HTR-8/SVneo (cell line): ENCODE measurements around the gene SETBP1.

ENCODE experiments used
- DNase-seq: peaks from one replicate; pipeline ENCODE4 v3.0.0; 2011; ENCODE audit warnings: low spot score, mixed read lengths; ENCODE audit not compliant: insufficient read length
- FAIRE-seq: peaks from 2 replicates; lab custom pipeline; 2011; peaks lifted over from hg19 to GRCh38; lab: Jason Lieb, UNC

The SETBP1 gene

DNA sequence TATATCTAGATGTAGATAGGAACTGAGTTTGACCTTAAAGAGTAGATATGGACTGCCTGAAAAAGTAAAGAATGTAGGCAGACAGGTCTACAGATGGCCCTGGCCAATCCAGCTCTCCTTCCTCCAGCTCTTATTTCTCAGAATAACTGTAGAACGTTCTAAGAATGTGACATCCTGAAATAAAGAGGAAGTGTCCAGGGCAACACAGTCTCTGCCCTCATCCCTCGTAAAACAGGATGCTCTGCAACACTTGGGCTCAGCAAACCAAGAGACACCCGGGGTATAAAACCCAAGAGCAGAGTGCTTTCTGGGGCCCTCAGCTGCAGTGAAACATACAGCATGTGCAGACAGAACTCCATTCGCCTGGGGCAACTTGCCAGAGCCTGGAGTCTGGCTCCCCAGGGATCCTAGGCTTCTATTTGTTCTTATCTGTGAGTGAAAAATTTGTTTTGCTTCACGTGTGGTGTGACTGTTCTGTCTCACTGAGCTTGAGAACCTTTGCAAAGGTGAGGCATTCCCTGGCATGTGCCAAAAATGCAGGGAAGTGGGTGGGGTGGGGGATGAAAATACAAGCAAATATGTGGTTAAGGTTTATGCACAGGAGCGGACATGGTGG, 401.0 kb downstream of the SETBP1 start:
- DNase-seq (no peak), FAIRE-seq (no peak)

DNA sequence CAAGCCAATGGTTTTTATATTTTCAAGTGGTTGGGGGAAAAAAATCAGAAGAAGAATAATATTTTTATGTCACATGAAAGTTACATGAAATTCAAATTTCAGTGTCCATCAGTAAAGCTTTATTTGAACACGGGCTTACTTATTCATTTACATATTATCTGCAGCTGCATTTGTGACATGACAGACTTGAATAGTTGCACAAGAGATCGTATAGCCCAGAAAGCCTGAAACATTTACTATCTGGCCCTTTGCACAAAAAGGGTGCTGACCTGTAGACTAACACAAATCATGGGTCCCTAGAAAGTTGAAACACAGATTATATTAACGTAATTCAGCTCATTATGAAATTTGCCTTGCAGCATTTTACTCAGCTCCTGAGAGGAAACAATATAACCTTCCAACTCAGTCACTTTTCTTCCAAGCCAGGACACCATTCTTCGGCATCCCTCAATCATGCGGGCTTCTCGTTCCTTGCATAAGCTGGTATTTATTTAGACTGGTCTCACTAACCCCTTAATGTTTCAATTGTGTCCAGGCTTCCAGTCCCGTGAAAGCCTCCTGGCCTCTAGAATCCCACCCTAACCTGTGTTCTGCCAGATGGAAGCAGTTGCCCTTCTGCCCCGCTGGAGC, 402.7 kb downstream of the SETBP1 start:
- FAIRE-seq = no peak
- DNase-seq = no peak

DNA sequence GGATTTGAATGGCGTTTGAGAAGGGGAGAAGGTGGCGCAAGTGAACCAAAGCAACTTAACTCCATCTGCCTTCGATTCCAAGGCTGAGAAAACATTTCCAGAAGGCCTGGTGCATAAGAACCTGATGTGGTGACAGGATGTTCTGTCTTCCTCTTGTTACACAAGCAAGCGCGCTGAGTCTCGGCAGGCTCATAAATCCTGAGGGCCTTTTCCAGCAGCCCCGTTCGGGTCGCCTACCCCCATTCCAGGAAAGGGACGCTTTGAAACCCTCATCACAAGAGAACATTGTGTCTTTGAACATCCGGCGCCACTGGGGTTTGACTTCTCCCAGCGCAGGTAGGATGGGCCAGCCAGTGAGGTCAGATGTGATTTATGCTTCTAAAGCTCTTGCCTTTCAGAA, 403.5 kb downstream of the SETBP1 start:
- FAIRE-seq = no peak

DNA sequence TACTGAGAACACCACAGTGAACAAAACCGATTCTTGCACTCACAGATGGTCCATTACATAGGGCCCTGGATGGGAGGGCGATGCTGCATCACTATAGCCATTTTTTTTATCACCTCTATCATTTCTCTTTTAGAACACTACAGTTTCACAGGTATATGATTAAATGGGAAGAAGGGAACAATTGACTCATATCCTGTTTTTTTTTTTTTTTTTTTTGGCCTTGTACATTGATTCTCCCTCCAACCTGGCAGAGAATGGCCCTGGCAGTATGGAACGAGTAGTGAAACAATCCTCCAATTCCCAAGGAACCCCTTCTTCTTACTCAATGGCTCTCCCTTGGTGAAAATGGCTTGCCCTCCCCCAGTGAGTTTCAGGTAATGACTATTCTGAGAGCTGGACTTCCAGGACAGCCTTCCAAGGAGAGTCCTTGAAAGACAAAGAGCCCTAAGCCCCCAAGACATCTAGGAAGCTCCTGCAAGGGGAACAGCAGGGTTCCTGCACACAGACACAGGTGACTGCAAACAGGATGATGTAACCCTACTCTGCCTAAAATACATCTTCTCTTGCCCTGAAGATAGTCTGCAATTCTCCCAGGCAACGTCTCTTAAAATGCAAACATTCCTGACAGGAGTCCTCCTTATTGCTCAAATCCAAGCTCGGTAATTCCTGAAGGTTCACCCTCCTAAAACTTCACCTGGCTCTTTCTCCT, 405.4 kb downstream of the SETBP1 start:
- DNase-seq (no peak), FAIRE-seq (no peak)

More for the DNA sequence above, 403.5 kb downstream of the SETBP1 start:
- DNase-seq = no peak

DNA sequence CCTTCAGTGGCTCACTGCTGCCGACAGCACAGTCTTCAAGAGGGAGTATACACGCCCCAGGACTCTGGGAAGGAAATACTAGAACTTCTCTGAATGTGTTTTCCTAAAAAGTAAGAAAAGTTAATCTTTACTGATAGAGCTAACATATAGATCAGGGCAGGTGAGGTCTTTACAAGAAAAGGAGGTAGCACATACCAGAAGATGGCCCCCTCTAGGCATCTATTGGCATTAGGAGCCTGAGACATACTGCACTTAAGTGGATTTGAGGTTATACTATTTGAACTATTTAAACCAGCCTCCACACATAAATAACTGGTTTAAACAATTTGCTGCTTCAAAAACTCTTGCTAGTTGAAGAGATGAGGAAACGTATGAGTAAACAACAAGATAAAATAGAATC, 406.1 kb downstream of the SETBP1 start:
- FAIRE-seq (no peak), DNase-seq (no peak)

DNA sequence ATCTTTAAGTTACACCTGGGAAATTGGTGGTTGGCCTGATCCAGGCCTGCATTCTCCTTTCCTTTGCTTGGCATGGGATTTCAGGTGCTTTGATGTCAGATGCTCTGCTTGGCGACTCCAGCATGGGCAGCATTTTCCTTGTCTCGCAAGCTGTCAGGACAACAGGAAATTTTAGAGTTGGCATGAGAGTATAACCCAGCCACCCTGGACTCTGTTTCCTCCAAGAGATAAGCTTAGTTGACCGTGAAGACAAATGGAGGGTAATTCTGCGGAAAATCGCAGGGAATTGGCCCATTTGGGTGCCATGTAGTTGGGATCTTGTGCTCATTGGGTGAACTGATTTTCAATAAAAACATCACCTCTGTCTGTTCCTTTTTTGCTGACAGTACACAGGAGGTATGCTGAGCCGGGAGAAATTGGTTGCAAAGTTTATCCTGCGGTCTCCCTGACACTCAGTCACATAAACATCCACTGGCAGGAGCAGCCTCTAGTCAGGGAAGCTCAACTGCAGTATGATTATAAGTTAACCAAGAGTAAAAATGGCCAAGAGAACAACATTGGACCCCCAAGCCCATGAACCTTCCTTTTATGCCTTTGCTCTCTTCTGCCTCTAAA, 409.9 kb downstream of the SETBP1 start:
- DNase-seq = no peak
- no peak for FAIRE-seq

DNA sequence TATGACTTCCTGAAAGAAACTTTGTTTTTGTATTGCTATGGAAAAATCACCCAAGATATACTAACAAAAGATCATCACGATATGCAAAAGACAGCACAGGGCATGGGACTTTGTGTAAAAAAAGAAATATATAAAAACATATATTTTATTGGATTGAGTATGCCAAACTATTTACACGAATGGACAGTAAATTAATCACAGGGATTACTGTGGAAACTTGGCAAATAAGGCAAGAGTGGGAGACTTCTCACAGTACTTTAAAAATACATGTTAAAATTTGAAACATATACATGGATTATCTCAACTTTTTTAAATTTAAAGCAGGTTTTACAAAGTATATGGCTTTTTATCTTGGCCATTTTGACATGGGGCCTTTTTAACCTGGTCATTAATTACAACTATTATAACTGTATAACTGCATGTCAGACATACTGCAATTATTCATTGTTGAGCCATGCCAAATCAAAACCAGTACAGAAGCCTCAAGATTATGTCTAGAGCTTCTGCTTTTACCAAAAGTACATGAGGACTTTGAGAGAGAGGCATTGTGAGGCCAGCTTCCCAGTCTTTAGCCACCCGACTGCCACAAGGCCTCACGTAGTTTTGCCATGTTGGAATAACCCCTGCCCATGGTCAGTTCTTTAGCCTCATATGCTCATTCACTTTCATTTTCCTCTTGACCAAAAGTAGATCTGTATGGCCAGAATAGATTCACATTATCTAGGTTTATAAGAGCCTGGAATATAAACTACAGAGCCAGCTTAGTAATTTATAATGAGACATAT, 419.8 kb downstream of the SETBP1 start:
- no peak for DNase-seq
- FAIRE-seq = no peak

DNA sequence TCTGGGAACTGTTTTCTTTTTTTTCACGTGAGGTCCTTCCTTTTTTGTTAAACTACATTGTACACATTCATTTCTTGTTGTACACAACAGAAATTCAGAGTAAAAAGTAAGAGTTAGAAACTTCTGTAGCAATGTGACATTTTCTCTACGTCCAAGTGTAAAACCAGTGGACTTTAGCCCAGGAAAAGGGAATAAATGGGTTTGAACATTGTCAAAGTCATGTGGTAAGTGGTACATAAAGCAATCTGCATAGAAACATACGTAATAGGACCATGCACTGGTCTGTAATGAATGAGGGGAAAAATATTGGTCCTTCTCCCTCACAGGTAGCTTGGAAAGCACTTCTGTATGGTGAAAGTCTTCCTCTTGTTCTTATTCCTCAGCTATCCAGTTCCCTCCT, 421.4 kb downstream of the SETBP1 start:
- no peak for FAIRE-seq
- DNase-seq = no peak

DNA sequence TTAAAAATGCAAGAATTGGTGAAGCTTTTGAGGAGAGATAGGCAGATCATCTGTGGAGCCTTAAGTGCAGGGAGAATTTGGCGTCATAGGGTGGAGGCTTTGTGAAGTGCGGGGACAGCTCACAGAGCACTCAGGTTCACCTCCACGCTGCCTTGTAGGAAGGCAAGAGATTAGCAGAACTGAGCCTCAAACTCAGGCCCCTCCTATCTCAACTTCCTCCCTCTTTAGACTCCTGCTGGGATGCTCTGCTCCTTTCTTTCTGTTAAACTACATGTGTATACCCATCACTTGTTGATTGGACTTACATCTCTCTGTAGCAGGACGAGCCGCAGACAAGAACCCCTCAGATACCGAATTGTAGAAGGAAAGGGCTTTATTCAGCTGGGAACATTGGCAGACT, 422.2 kb downstream of the SETBP1 start:
- no peak for DNase-seq

DNA sequence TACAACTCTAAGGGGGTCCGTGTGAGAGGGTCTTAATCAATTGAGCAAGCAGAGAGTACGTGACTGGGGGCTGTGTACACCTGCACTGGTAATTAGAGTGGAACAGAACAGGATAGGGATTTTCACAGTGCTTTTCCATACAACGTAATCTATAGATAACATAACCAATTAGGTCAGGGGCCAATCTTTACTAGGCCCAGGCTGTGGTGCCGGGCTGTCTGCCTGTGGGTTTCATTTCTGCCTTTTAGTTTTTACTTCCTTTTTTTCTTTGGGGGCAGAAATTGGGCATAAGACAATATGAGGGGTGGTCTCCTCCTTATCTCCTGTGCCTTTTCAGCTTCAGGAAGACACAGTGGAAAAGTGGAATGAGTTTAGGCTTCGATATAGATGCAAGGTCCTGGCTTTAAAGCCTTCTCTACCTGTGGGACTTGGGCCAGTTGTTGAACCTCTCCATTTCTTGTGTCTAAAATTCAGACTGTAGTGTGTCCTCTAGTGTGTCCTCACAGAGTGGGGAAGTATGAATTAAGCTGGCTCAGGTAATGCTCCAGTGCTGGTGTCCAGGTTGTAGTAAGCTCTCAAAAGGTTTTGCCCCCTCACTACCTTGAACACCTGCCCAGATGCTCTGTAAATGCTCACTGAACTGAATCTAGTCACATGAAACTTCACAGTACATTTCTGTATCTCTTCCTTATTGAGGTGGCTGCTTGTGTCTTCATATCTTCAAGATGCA, 422.8 kb downstream of the SETBP1 start:
- no peak for FAIRE-seq
- DNase-seq = no peak

More for the DNA sequence above, 422.2 kb downstream of the SETBP1 start:
- FAIRE-seq = no peak

DNA sequence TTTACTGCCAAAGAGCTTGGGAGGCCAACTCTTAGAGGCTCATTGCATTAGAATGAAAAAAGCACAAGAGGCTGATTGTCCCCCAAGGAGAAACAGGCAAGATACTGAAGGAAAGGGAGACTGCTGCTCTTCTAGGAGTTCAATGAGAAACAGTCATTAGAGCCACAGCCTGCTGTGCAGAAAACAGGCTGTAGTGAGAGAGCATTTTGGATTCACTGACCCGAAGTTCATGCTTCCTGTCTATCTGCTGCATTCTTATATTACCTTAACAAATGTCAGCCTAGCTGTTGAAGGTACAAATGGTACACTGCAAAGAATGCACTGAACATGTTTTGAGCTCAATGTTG, 423.3 kb downstream of the SETBP1 start:
- no peak for FAIRE-seq

DNA sequence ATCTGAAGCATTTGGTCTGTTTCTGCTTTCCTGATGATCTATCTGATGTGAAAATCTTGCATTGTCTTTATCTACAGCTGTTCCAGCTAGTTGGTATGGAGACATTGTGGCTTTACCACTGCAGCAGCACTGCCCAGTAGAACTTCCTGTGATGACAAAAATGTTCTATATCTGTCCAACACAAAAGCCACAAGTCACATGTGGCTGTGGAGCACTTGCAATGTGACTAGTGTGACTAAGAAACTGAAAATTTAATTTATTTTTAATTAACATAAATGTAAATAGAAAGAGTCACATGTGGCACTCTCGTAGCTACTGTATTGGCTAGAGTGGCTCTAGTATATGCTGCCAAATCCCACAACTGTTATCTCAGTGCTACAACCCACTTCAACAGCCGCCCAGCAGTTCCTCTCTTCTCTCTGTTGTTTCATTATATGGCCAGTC, 425.7 kb downstream of the SETBP1 start:
- FAIRE-seq (no peak), DNase-seq (no peak)

More for the DNA sequence above, 423.3 kb downstream of the SETBP1 start:
- DNase-seq = no peak

DNA sequence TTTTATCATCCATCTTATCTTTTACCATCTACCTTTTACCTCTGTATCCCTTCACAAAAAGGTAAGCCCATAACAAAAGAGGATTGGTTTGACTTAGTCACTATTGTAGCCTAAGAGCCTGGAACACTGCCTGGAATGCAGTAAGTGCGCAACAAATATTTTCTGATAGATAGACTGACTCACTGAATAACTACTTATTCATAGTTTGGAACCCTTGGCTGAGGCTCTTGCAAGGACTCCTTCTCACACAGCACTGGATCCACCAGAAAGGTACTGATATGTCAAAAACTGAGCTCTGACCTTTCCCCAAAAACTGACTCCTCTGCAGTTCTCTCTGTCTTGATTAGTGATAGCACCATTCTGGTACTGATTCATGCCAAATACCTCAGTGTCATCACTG, 426.7 kb downstream of the SETBP1 start:
- FAIRE-seq (no peak), DNase-seq (no peak)

DNA sequence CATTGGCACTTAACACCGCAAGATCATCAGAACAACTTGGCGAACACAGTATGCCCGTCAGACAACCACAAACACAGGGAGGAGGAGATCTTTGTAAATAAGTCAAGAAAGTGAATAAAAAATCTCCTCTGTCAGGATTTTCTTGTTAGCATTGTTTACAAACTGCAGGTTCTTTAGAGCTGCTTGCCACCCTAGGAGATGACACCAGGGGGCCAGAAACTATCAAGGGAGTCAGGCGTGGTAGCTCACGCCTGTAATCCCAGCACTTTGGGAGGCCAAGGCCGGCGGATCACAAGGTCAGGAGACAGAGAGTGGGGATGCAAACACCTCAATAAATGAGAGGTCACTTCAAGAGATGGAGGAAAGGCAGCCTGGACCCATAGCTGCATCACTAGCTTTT, 428.1 kb downstream of the SETBP1 start:
- DNase-seq (no peak), FAIRE-seq (no peak)

DNA sequence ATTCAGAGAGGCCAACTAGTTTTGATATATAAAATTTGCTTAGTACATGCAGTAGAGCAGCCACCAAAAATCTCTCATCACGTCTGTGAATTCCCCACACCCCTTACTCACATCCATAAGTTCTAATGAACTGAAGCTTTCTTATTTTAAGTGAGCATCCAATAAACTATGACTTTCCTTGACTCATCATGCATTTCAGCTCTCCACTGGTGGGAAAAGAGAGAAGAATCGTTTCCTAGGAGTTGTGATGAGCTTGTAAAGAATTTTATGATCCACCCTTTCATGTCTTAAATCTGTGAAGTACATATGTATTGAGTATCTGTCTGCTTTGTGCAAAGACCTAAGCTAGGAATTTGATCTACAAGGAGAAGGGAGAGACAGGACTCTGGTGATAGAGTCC, 428.6 kb downstream of the SETBP1 start:
- DNase-seq (no peak), FAIRE-seq (no peak)

DNA sequence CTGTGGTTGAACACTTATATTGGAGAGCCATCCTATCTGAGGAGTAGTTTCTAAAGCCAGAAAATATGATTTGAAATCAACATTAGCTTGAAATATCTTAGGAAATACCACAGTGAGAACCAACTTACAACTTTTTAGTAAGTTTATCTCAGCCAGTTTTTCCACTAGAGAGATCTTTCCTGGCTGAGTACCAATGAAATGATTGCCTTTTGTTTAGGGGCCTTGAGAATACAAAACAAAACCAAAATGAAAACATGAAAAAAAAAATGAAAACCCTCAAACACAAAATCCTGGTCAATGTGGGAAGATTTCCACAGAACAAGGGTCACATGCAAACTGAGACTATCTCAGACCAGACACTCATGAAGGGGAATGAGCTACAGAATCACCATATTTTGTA, 429.0 kb downstream of the SETBP1 start:
- FAIRE-seq (no peak), DNase-seq (no peak)

DNA sequence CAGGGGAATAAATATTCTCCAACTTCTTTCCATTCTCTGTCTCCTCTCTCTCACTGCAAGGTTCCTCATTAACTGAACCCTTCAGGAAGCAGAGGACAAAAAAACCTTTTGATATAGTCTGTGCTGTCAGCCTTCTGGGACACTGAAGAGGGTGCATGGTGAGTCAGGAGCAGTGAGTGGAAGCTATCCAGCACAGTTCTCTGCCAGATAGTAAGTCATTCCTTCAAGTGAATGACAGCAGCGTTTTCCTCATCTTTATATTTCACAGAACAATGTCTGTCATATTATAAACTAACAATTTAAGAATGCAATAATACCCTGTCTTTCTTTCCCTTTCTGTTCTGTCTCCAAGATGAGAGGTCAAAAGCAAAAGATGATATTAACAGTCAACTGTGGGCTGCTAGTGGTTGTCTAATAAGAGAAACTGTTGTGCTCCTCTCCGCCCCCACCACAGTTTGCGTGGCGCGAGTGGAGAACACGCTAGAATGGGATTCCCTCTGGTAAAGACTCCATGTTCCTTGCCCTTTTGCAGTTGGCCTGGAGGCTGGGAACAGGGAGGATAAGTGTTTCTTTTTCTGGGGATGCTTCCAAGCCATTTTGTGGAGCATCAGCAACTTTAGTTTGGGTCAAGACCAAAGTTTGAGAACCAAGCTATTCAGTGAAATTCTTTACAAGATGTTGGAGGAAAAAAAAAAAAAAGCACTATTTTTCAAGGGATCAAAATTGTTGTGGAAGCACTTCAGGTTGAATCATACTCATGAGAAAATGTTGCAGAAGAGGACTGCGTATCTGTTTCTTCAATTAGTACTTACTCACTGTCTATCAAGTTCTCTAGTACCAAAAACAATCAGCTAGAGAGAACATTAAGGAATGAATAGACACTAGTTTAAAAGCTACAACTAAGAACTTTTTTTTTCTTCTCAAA, 430.2 kb downstream of the SETBP1 start:
- DNase-seq (no peak), FAIRE-seq (no peak)

DNA sequence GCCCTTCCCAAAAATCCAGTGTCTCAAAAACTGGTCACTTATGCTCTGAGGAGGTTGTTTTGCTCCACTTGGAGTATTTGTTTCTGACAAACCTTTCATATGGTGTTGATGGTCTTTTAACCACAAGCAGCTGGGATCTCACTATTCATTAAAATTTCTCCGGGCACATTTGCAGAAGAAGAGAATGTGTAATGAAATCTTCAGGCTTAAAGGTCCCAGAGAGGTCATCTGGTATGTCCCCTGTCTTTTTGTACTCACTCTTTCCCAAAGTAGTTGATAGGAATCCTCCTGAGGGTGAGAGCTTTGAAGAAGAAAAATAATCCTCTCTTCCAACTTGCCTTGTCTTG, 430.8 kb downstream of the SETBP1 start:
- no peak for DNase-seq
- FAIRE-seq = no peak

DNA sequence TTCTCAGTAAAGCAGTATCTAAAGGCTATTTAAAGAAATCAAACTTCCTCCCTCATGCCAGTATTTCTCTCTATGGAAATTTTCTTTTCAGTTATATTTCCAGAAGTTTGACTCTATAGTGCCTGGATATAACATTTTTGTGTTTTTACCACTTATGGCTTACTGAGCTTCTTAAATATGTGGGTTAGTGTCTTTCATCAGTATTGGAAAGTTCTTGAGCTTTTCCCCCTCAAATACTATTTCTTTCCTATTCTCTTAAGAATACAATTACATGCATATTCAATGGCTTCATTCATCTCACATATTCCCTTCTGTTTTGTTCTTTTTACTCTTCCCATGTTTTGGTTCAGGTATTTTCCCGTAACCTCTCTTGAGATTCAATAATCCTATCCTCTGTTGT, 432.0 kb downstream of the SETBP1 start:
- DNase-seq (no peak), FAIRE-seq (no peak)
